Activated CD8-positive, alpha-beta T cell treated with anti-CD3 and anti-CD28 coated beads for 36 hours (primary cell): Measurements from ENCODE around the gene ABCA1. TPM values are rescaled to one million over a fixed set of nuclear protein-coding genes. Genes with fewer than 3 reads are reported as not detected.

Experiments
- ATAC-seq: fragments of 200-7000 bp; cut with Tn5 transposase; one replicate; pipeline ENCODE4 v1.10.0; 2021; ENCODE audit warnings: mild to moderate bottlenecking, moderate library complexity
- CTCF ChIA-PET: fragments of 350-600 bp; sonication (Branson Sonifier 250); formaldehyde crosslinking; loops from one replicate; lab custom pipeline; 2021; ENCODE audit warnings: antibody characterized with exemption; lab: Charles Lee
- POLR2A ChIA-PET: fragments of 350-600 bp; sonication (Branson Sonifier 250); formaldehyde crosslinking; loops from one replicate; lab custom pipeline; 2021; ENCODE audit warnings: antibody characterized with exemption; lab: Charles Lee
- DNase-seq: peaks from one replicate; pipeline ENCODE4 v3.0.0-alpha.2; 2020
- H3K27ac Mint-ChIP-seq: one replicate; pipeline ENCODE4 v1.8.0; 2021; ENCODE audit warnings: mild to moderate bottlenecking, mixed read lengths
- H3K27me3 Mint-ChIP-seq: one replicate; pipeline ENCODE4 v1.8.0; 2021; ENCODE audit warnings: mixed read lengths
- H3K36me3 Mint-ChIP-seq: one replicate; pipeline ENCODE4 v1.8.0; 2021; ENCODE audit warnings: low read depth, mixed read lengths
- H3K4me1 Mint-ChIP-seq: one replicate; pipeline ENCODE4 v1.8.0; 2021; ENCODE audit warnings: low read depth, mixed read lengths
- H3K4me3 Mint-ChIP-seq: one replicate; pipeline ENCODE4 v1.8.0; 2021; ENCODE audit warnings: mild to moderate bottlenecking, moderate library complexity, mixed read lengths
- H3K9me3 Mint-ChIP-seq: one replicate; pipeline ENCODE4 v1.8.0; 2021; ENCODE audit warnings: mixed read lengths
- CTCF ChIP-seq: fragments of 200-600 bp; IDR thresholded peaks from one replicate; pipeline ENCODE4 v1.8.0; 2022; ENCODE audit warnings: antibody characterized with exemption, mild to moderate bottlenecking
- intact Hi-C: fragments of 100-400 bp; cut with micrococcal nuclease; formaldehyde crosslinking; loops from one replicate; pipeline ENCODE4 v1.10.0; 2022
- total RNA-seq, 2 experiments: library from RNA; stranded (reverse); gene quantifications; one replicate each; pipeline ENCODE4 v1.2.3, GENCODE V29; 2021

ABCA1 gene
- total RNA-seq, 2 experiments from 2014 or later, result 0.20 to 0.38 TPM

GRCh38 chr9:104906441-104907277, 21.3 kb downstream of the ABCA1 start:
- POLR2A ChIA-PET, result no interaction called here

GRCh38 chr9:104905931-104906330, 22.0 kb downstream of the ABCA1 start:
- CTCF ChIA-PET, result no interaction called here
- no peaks in the 10 kb centered on the region for H3K9me3 Mint-ChIP-seq
- POLR2A ChIA-PET, result no interaction called here
- H3K27me3 Mint-ChIP-seq, result no peaks in the 10 kb centered on the region
- TF ChIP-seq CTCF, result no peak
- no peak overlapping the region for H3K27ac Mint-ChIP-seq
- ATAC-seq (no peak), DNase-seq (no peak)
- intact Hi-C loops, result no loop called here
- H3K36me3 Mint-ChIP-seq, result no peaks in the 10 kb centered on the region
- peaks cover 9% of the 10 kb centered on the region for H3K4me1 Mint-ChIP-seq
- no peak overlapping the region for H3K4me3 Mint-ChIP-seq

More at GRCh38 chr9:104906441-104907277, 21.3 kb downstream of the ABCA1 start:
- no peaks in the 10 kb centered on the region for H3K9me3 Mint-ChIP-seq
- ATAC-seq (no peak), DNase-seq (no peak)
- CTCF ChIA-PET, result no interaction called here
- TF ChIP-seq CTCF, result no peak
- H3K36me3 Mint-ChIP-seq, result no peaks in the 10 kb centered on the region
- H3K4me3 Mint-ChIP-seq, result no peak overlapping the region
- peaks cover 9% of the 10 kb centered on the region for H3K4me1 Mint-ChIP-seq
- H3K27ac Mint-ChIP-seq, result no peak overlapping the region
- no peaks in the 10 kb centered on the region for H3K27me3 Mint-ChIP-seq
- intact Hi-C loops, result no loop called here

GRCh38 chr9:104905153-104905901, 22.6 kb downstream of the ABCA1 start:
- POLR2A ChIA-PET, result no interaction called here
- intact Hi-C loops, result no loop called here
- TF ChIP-seq CTCF, result no peak
- peaks cover 9% of the 10 kb centered on the region for H3K4me1 Mint-ChIP-seq
- H3K27me3 Mint-ChIP-seq, result no peaks in the 10 kb centered on the region
- CTCF ChIA-PET, result no interaction called here
- H3K4me3 Mint-ChIP-seq, result no peak overlapping the region
- H3K36me3 Mint-ChIP-seq, result no peaks in the 10 kb centered on the region
- DNase-seq (no peak), ATAC-seq (no peak)
- H3K9me3 Mint-ChIP-seq, result no peaks in the 10 kb centered on the region
- no peak overlapping the region for H3K27ac Mint-ChIP-seq

- Mint-ChIP-seq H3K4me3 (no peak overlapping the region), H3K9me3 (no peaks in the 10 kb centered on the region), H3K27ac (no peak overlapping the region), H3K36me3 (no peaks in the 10 kb centered on the region), H3K4me1 (peaks cover 4% of the 10 kb centered on the region), H3K27me3 (no peaks in the 10 kb centered on the region)
- intact Hi-C loops, result no loop called here
- TF ChIP-seq CTCF, result no peak
- ATAC-seq, result no peak
- DNase-seq, result no peak
- ChIA-PET POLR2A (no interaction called here), CTCF (no interaction called here)
Observed at GRCh38 chr9:104903609-104904008, 24.3 kb downstream of the ABCA1 start.

- DNase-seq (no peak), ATAC-seq (no peak)
- ChIA-PET POLR2A (no interaction called here), CTCF (interaction anchor here (1.3 kb wide), 1 partner anchor 9 kb away, joined by 6 read pairs; no protein-coding TSS in a partner anchor)
- H3K36me3 Mint-ChIP-seq, result no peaks in the 10 kb centered on the region
- H3K9me3 Mint-ChIP-seq, result no peaks in the 10 kb centered on the region
- no peak overlapping the region for H3K27ac Mint-ChIP-seq
- TF ChIP-seq CTCF, result no peak
- no peak overlapping the region for H3K4me3 Mint-ChIP-seq
- H3K4me1 Mint-ChIP-seq, result peaks cover 4% of the 10 kb centered on the region
- intact Hi-C loops, result no loop called here
- no peaks in the 10 kb centered on the region for H3K27me3 Mint-ChIP-seq
Observed at GRCh38 chr9:104900871-104901270, 27.1 kb downstream of the ABCA1 start.
